ENCODE measurements around the gene SHLD1.

DNA sequence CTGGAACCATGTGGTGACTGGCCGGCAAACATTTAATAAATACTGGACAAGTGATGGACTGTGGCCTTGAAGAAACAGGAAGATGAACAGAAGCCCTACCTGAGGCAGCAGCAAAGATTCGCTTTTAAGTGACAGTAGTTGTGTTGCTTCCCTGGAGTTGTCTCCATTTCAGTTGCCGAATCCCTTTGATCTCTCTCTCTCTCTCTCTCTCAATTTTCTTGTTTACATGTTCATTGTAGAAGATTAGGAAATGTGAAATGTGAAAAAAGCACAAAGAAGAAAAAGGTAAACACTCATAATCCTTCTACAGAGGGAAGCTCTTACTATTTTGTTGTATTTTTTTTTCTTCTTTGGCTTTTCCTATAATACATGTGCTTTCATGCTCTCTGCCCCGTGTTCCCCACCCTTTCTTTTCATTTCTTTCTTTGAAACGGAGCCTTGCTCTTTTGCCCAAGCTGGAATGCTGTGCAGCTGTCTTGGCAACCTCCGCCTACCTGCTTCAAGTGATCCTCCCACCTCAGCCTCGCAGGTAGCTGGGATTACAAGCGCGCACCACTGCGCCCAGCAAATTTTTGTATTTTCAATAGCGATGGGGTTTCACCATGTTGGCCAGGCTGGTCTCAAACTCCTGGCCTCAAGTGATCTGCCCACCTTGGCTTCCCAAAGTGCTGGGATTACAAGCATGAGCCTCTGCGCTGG, 81.5 kb downstream of the SHLD1 start:
- TF ChIP-seq CTCF (IDR thresholded peaks at IDR 0.05): no peak
- TF ChIP-seq POLR2A (IDR thresholded peaks at IDR 0.05): no peak
